Sigmoid colon (tissue), 7 donors: Measurements from ENCODE around the gene NPIPB2. TPM values are rescaled to one million over a fixed set of nuclear protein-coding genes. Genes with fewer than 3 reads are reported as not detected.
"Not testable (repeated sequence)": the region's sequence is repeated elsewhere in the genome, so short reads cannot be mapped to it uniquely, and the experiment has no call there.

Experiments used
- DNase-seq: peaks from one replicate; pipeline ENCODE4 v3.0.0-alpha.2; 2019
- H3K27ac ChIP-seq, 4 donors: fragments of 200-600 bp; sonication (generic); one replicate each; pipeline ENCODE4 v1.5.1; 2016 to 2019; ENCODE audit warnings: mild to moderate bottlenecking in 1 of 4
- H3K27me3 ChIP-seq, 3 donors: fragments of 200-600 bp; sonication (generic); one replicate each; pipeline ENCODE4 v1.5.1; 2019; ENCODE audit warnings: mild to moderate bottlenecking in 1 of 3
- H3K36me3 ChIP-seq, 4 donors: fragments of 200-600 bp; sonication (generic); one replicate each; pipeline ENCODE4 v1.5.1; 2016 to 2019
- H3K4me1 ChIP-seq, 4 donors: fragments of 200-600 bp; sonication (generic); one replicate each; pipeline ENCODE4 v1.5.1; 2017 to 2019
- H3K4me3 ChIP-seq, 4 donors: fragments of 200-600 bp; sonication (generic); one replicate each; pipeline ENCODE4 v1.5.1; 2017 to 2019; ENCODE audit warnings: mild to moderate bottlenecking in 2 of 4, moderate library complexity in 1 of 4
- H3K9me3 ChIP-seq, 4 donors: fragments of 200-600 bp in 3 of 4; sonication (generic) in 3 of 4; one replicate each; pipeline versions ENCODE4 v1.5.1 to v1.6.1; 2013 to 2019
- EP300 ChIP-seq, 4 donors: sonication (generic); formaldehyde crosslinking; IDR thresholded peaks; one replicate each; pipeline ENCODE4 v1.6.1; 2017; ENCODE audit warnings: antibody characterized with exemption in 4 of 4
- POLR2A ChIP-seq, 2 donors: fragments of 450-650 bp; IDR thresholded peaks; one replicate each; pipeline ENCODE4 v1.6.1; 2016; ENCODE audit warnings: antibody characterized with exemption in 2 of 2, mild to moderate bottlenecking in 2 of 2, moderate library complexity in 2 of 2
- POLR2AphosphoS5 ChIP-seq, 4 donors: sonication (generic); formaldehyde crosslinking; IDR thresholded peaks; one replicate each; pipeline ENCODE4 v1.6.1; 2017; ENCODE audit warnings: antibody characterized with exemption in 4 of 4
- WGBS, 2 donors: extraction: QIAGEN DNeasy Blood & Tissue Kit; methylation state at CpG; one replicate each; pipeline ENCODE4 v1.1.7; 2013; 5-methylcytosine and 5-hydroxymethylcytosine counted together
- intact Hi-C: fragments of 100-400 bp; cut with DNase I; formaldehyde crosslinking; loops from one replicate; pipeline ENCODE4 v1.15.1; 2023
- polyA plus RNA-seq, 3 donors: library from polyadenylated mRNA; stranded (reverse); fragments of 200-250 nt; gene quantifications; one replicate each; pipeline ENCODE4 v1.2.3, GENCODE V29; 2013
- total RNA-seq, 4 donors: library from RNA; depleted of rRNA; stranded (reverse); fragments of >200 nt; gene quantifications; one replicate each; pipeline ENCODE4 v1.1.0, GENCODE V29; 2016
- TF ChIP-seq, protein P1 (sequence below), 4 experiments: fragments of 450-650 bp in 3 of 4; fragments of 200-600 bp in 1 of 4; IDR thresholded peaks; one replicate each; pipeline ENCODE4 v1.5.1; 2016 to 2019; ENCODE audit warnings: antibody characterized with exemption in 4 of 4, mild to moderate bottlenecking in 3 of 4, moderate library complexity in 2 of 4
- donor health status: healthy with polysubstance abuse.
- donor health status: Bipolar disorder and iron deficiency.
- donor health status: healthy.

Gene NPIPB2
- total RNA-seq = 10 to 100 TPM in 1 of 4 donors, 1 to 10 TPM in 3; 1.6 to 36.8 (median 2.9) TPM
- polyA plus RNA-seq = 1 to 10 TPM; 2.3 to 9.6 (median 3.0) TPM

DNA sequence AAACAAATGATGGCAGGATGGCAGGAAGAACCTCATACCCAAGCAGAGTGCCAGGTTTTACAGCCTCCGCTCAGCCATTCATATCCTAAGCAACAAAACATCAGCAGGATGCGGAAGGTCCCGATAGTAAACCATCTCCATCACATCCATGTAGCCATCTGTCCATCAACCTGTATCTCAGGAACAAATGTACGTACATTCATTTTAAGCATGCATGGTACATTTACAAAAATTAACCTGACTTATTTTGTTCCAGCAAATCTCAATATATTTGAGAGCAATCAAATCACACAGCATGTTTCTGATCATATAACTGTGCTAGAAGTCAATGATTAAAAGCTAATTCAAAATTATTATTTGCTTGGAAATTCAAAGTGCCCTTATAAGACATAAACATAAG, at the start of gene NPIPB2:
TSS of gene NPIPB2 (minus strand) at position 101 of the 400 bp plus-strand sequence. CDS start at position 101, 0 bp downstream.
- H3K36me3 ChIP-seq, H3K4me3 ChIP-seq, DNase-seq, H3K9me3 ChIP-seq, intact Hi-C loops, H3K4me1 ChIP-seq, H3K27me3 ChIP-seq, H3K27ac ChIP-seq: not testable (repeated sequence)
- WGBS, 2 donors = 90 to 95% methylated on average over 3 of the region's 4 CpGs

DNA sequence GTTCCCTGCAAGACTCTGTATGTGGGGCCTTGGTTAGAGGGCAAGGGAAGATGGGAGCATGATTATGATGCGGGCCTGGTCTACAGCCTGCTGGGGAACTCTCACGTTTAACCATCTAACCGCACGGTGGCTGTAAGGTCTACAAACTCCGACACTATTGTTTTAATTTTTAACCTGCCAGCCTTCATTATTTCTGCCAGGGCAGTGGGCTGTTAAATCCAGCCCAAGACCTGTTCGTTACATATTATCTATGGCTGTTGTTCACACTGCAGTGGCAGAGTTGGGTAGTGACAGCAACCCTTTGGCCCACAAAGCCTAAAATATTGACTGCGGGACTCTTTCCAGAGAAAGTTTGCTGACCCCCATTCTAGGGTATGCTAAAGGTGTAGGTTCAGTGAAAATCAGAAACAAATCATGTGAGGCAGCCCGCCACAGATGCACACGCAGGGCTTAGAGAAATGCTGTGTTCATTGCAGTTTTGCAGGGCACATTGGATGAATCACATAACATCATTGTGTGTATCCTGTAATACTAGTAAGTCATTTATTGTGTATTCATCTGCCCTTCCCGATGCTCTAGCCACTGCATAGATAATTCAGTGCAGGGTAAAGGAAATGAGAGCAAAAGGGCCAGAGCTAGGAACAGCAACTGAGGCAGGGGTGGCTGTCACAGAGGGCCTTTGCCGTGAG, 49.0 kb upstream of the NPIPB2 start:
- no peak for DNase-seq
- no peaks in the 10 kb centered on the region for H3K27me3 ChIP-seq
- intact Hi-C loops = no loop called here
- no peak overlapping the region for H3K4me3 ChIP-seq
- no peaks in the 10 kb centered on the region for H3K36me3 ChIP-seq
- no peaks in the 10 kb centered on the region for H3K4me1 ChIP-seq
- no peak for TF ChIP-seq POLR2A (IDR thresholded peaks at IDR 0.05)
- TF ChIP-seq POLR2AphosphoS5 (IDR thresholded peaks at IDR 0.05) = no peak
- TF ChIP-seq, protein P1, sequence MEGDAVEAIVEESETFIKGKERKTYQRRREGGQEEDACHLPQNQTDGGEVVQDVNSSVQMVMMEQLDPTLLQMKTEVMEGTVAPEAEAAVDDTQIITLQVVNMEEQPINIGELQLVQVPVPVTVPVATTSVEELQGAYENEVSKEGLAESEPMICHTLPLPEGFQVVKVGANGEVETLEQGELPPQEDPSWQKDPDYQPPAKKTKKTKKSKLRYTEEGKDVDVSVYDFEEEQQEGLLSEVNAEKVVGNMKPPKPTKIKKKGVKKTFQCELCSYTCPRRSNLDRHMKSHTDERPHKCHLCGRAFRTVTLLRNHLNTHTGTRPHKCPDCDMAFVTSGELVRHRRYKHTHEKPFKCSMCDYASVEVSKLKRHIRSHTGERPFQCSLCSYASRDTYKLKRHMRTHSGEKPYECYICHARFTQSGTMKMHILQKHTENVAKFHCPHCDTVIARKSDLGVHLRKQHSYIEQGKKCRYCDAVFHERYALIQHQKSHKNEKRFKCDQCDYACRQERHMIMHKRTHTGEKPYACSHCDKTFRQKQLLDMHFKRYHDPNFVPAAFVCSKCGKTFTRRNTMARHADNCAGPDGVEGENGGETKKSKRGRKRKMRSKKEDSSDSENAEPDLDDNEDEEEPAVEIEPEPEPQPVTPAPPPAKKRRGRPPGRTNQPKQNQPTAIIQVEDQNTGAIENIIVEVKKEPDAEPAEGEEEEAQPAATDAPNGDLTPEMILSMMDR (IDR thresholded peaks at IDR 0.05) = no peak
- TF ChIP-seq EP300 (IDR thresholded peaks at IDR 0.05) = no peak
- H3K27ac ChIP-seq = no peak overlapping the region
- no peaks in the 10 kb centered on the region for H3K9me3 ChIP-seq
- 86 to 92% methylated on average over 11 of the region's 11 CpGs for WGBS, 2 donors

DNA sequence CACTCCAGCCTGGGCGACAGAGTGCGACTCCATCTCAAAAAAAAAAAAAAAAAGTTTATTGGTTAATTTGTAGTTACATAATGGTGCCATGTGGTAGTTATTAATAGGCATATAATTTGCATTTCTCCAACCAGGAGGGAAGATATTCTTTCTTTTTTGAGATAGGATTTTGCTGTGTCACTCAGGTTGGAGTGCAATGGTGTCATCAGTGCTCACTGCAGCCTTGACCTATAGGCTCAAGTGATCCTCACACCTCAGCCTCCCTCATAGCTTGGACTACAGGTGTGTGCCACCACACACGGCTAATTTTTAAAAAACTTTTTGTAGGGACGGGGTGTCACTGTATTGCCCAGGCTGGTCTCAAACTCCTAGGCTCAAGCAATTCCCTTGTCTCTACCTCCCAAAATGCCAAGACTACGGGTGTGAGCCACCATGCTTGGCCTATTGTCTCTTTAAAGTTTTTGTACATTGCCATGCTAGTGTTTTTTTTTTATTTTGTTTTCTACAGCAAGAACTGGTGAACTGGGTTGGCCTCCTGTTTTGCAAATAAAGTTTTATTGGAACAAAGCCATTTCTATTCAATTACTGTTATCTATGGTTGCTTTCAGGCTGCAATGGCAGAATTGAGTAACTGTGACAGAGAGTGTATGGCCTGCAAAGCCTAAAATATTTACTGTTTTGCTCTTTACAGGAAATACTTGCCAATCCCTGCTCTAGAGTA, 46.6 kb upstream of the NPIPB2 start:
- H3K4me1 ChIP-seq = no peaks in the 10 kb centered on the region
- DNase-seq = no peak
- no peaks in the 10 kb centered on the region for H3K36me3 ChIP-seq
- TF ChIP-seq, protein P1 (IDR thresholded peaks at IDR 0.05) = no peak
- TF ChIP-seq EP300 (IDR thresholded peaks at IDR 0.05) = no peak
- H3K9me3 ChIP-seq = no peaks in the 10 kb centered on the region
- H3K4me3 ChIP-seq = no peak overlapping the region
- H3K27me3 ChIP-seq = no peaks in the 10 kb centered on the region
- WGBS, 2 donors = 74 to 75% methylated on average over 5 of the region's 5 CpGs
- intact Hi-C loops = no loop called here
- no peak overlapping the region for H3K27ac ChIP-seq

DNA sequence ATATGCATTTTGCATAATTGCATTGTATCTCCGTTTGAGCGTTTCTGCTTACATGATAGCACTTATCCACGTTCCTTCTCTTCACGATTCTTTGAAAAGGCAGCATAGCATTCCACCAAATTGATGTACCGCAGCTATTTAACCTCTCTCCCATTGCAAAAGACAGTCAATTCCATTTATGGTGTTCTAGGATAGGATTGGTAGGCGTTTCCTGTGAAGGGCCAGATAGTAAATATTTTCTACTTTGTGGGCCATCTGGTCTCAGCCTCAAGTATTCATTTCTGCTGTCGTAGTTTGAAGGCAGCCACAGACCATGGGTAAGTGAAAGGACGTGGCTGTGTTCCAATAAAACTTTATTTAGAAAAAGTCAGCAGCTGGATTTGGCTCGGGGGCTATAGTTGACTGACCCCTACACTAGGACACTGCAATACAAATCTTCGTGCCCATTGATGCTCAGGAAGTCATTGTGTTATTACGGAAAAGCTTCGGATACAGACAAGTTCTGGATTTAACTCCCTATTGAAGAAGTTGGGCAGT, 44.7 kb upstream of the NPIPB2 start:
- intact Hi-C loops = no loop called here
- Histone ChIP-seq H3K4me1 (no peaks in the 10 kb centered on the region), H3K27ac (no peak overlapping the region), H3K9me3 (no peaks in the 10 kb centered on the region), H3K4me3 (no peak overlapping the region), H3K36me3 (no peaks in the 10 kb centered on the region), H3K27me3 (no peaks in the 10 kb centered on the region)
- TF ChIP-seq EP300 (IDR thresholded peaks at IDR 0.05) = no peak
- TF ChIP-seq, protein P1 (IDR thresholded peaks at IDR 0.05) = no peak
- TF ChIP-seq POLR2AphosphoS5 (IDR thresholded peaks at IDR 0.05) = no peak
- TF ChIP-seq POLR2A (IDR thresholded peaks at IDR 0.05) = no peak
- DNase-seq = no peak
- 89 to 91% methylated on average over 12 of the region's 12 CpGs for WGBS, 2 donors

DNA sequence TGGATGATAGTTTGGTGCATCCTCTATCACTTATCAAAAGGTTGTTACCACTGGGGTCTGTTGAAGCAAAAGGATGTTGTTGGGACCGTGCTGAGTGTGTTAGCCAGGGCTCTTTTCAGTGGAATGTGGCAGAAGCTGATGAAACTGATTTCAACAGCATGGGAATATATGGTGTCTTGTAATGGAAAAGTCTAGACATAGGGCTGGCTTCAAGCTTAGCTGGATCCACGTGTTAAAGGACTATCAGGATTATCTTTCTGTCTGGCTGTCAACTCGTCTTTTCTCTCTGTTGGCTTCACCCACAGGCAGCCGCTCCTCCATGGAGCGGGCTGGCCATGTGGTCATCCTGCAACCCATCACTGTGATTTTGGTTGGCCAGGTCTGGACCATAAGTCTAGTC, 43.4 kb upstream of the NPIPB2 start:
- 84 to 88% methylated on average over 5 of the region's 5 CpGs for WGBS, 2 donors
- Histone ChIP-seq H3K9me3 (no peaks in the 10 kb centered on the region), H3K4me1 (no peaks in the 10 kb centered on the region), H3K27ac (no peak overlapping the region), H3K27me3 (no peaks in the 10 kb centered on the region), H3K36me3 (no peaks in the 10 kb centered on the region), H3K4me3 (no peak overlapping the region)
- no peak for DNase-seq
- intact Hi-C loops = no loop called here
- TF ChIP-seq POLR2A (IDR thresholded peaks at IDR 0.05) = no peak
